ENCODE measurements around the gene TULP4. TPM values are rescaled to one million over a fixed set of nuclear protein-coding genes. Genes with fewer than 3 reads are reported as not detected.

The TULP4 gene
- total RNA-seq, 1 experiment from 2014 or later = 64.6 TPM

- H2BK15ac ChIP-seq (ENCODE audit: low read depth, low read length) = no peak overlapping the region
- H3K4me2 ChIP-seq (ENCODE audit: insufficient read depth, insufficient read length, low read length) = no peak overlapping the region
- H3K56ac ChIP-seq (ENCODE audit: insufficient read length, low read depth, low read length) = no peak overlapping the region
- no peak overlapping the region for H2BK120ac ChIP-seq (ENCODE audit: low read depth, low read length, poor library complexity, severe bottlenecking)
- H3K9me3 ChIP-seq (ENCODE audit: control insufficient read depth, low read depth, low read length) = no peaks in the 10 kb centered on the region
- no peak overlapping the region for H4K8ac ChIP-seq (replicated peaks; ENCODE audit: insufficient read length, low read depth, low read length)
- H4K91ac ChIP-seq (ENCODE audit: insufficient read length, low read depth, low read length) = peak overlapping the region; percentile 90
- peaks cover 2% of the 10 kb centered on the region; the same call in 1 of the 2 replicates for H3K4me1 ChIP-seq (ENCODE audit: insufficient read depth, low read length)
- no peaks in the 10 kb centered on the region for H3K23me2 ChIP-seq (ENCODE audit: insufficient read length, low read depth, low read length, poor library complexity, severe bottlenecking)
- H2AK5ac ChIP-seq (ENCODE audit: insufficient read length, low read length) = peak overlapping the region; percentile 62
- H3K79me2 ChIP-seq (ENCODE audit: insufficient read depth, low read length) = no peaks in the 10 kb centered on the region; the same call in 1 of the 2 replicates
- H3K9ac ChIP-seq (ENCODE audit: extremely low read depth, insufficient read length, low read length) = no peak overlapping the region
- Mint-ChIP-seq H3K4me1 (peaks cover 13 to 16% of the 10 kb centered on the region in 2 experiments), H3K27me3 (ENCODE audit: low read depth) (no peaks in the 10 kb centered on the region), H3K4me3 (no peak overlapping the region), H3K9me3 (no peaks in the 10 kb centered on the region), H3K27ac (peak overlapping the region; percentile 54 to 66 (median 62); a peak in 5 of 7 replicates), H3K36me3 (ENCODE audit: insufficient read depth in 1 of 3, low read depth in 3 of 3) (peaks cover 0 to 2% (median 0%) of the 10 kb centered on the region in 3 experiments; a peak in 2 of 7 replicates)
- no peak for TF ChIP-seq CTCF (conservative IDR thresholded peaks at IDR 0.05)
- no CpG with 5 or more reads among the region's 9 CpGs for WGBS (ENCODE audit: extremely low coverage, insufficient read length, low lambda C conversion rate)
- peak overlapping the region; percentile 16 for H4K5ac ChIP-seq (ENCODE audit: insufficient read length, low read depth, low read length)
- no peak overlapping the region for H3K23ac ChIP-seq (ENCODE audit: insufficient read length, low read depth, low read length)
- no peak overlapping the region for H2BK12ac ChIP-seq (ENCODE audit: insufficient read length, low read depth, low read length)
- H3K27ac ChIP-seq (ENCODE audit: insufficient read length, low read depth, low read length) = no peak overlapping the region
- H3K18ac ChIP-seq (ENCODE audit: insufficient read length, low read depth, low read length) = no peak overlapping the region
- no peaks in the 10 kb centered on the region for H4K20me1 ChIP-seq (ENCODE audit: control insufficient read depth, insufficient read depth, insufficient read length)
- H3K79me1 ChIP-seq (ENCODE audit: insufficient read depth, low read depth, low read length, poor library complexity, severe bottlenecking) = no peaks in the 10 kb centered on the region
- no peak overlapping the region for H2BK20ac ChIP-seq (ENCODE audit: low read depth, low read length, poor library complexity, severe bottlenecking)
- H3T11ph ChIP-seq (ENCODE audit: low read length) = no peak overlapping the region
- H3K27me3 ChIP-seq (ENCODE audit: insufficient read depth, low read length) = no peaks in the 10 kb centered on the region
- H3K4ac ChIP-seq (ENCODE audit: low read depth, low read length) = no peak overlapping the region
- H2AFZ ChIP-seq (ENCODE audit: low read length) = no peak overlapping the region
- DNase-seq = peak; percentile 47
- no peak overlapping the region for H2BK5ac ChIP-seq (ENCODE audit: insufficient read length, low read length)
- H3K14ac ChIP-seq (ENCODE audit: insufficient read depth, low read length) = peak overlapping the region; percentile 82; the same call in 1 of the 2 replicates
Observed at GRCh38 chr6:158548418-158549161, 236.3 kb downstream of the TULP4 start.

All from H9 (cell line).